GM18499 (cell line): Measurements from ENCODE around the gene LAMA1.
"Not testable (repeated sequence)": the region's sequence is repeated elsewhere in the genome, so short reads cannot be mapped to it uniquely, and the experiment has no call there.

Experiments used
- ATAC-seq: cut with Tn5 transposase; IDR thresholded peaks from one replicate; pipeline ENCODE4 v1.9.1; 2021; ENCODE audit warnings: moderate number of reproducible peaks; ENCODE audit not compliant: insufficient read depth, unreplicated experiment

Gene LAMA1

DNA sequence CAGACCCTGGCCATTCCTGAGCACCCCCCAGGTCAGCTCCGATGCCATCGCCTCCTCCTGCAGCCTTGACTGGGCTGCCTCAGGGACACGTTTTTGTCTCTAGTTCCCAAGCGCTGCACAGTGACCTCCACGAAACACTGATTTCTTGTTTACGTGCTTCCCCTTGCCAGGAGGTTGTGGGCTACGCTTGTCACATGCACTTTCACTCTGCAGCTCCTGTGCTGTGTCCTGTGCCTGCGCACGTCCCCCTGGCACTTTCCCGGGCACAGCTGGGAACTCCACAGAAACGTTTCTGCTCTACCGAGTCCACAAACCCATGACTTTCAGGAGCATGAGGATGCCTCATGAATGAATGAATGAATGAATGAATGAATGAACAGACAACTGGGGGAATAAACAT lies 160.6 kb downstream of the LAMA1 start:
- no peak for ATAC-seq

GRCh38 chr18:6956495-6956894 lies 161.1 kb downstream of the LAMA1 start:
- ATAC-seq = no peak

DNA sequence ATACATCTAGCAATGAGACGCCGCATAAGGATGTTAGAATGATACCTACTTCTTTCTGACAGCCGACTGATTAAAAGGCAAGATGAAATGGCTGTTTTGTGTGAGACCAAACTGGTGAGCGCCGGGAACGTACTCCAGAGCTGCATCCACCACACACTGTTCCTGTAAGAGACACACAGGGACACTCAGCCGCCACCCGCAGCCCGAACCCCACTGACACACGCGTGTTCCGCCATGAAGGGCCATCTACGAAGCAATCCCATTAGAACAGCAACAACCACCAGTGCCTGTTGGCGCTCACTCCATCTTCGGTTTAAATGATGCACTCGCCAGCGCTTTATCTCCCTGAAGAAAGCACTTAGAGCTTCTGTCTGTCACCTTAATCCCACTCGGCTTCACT lies 162.3 kb downstream of the LAMA1 start:
- ATAC-seq = no peak

GRCh38 chr18:6954501-6954900 lies 163.1 kb downstream of the LAMA1 start:
- no peak for ATAC-seq

DNA sequence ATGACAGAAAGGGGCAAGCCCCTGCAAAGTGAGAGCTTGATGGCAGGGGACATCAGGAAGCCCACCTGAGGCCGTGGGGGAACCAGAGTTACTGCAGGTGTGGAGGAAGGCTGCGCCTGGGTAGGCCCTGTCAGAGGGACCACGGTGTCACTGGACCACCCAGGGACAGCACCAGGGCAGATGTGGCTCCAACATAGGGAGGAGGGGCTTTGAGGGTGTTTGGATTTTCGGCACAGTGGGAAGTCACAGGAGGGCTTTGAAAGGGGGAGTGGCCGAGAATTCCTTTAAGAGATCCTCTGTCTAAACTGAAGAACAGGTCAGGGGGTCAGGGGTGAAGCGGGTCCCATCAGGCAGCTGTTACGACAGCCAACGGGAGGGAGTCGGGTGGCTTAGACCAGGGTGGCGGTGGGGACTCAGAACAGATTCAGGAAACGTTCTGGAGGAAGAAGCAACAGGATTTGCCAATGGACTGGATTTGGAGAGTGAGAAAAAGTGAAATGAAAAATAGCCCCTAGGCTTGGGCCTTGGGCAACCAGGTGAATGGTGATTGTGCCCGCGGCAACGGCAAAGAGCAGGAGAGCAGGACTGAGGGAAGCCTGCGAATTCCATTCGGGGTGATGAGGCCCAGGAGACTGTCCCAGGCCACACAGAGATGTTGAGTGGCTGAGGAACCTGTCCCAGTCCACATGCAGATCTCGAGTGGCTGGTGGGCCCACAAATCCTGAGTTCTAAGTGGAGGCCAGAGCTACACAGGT lies 166.1 kb downstream of the LAMA1 start:
- no peak for ATAC-seq

DNA sequence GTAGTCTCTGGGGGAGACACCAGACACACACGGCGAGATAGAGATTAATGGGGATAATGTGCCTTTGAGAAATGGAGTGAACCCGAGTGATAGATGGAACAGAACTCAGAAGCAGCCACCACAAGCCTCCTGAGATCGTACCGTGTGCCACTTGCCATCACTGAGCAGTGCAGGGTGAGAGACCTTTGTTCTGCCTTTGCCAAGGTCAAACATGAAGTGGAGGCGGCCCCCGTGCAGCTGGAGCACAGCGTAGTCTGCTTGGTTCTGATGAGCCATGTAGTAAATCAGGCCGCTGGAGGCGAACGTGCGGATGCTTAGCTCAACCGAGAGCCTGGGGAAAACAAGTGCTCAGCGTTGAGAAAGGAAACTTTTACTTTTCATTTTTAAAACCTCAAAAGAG lies 167.0 kb downstream of the LAMA1 start:
- no peak for ATAC-seq

DNA sequence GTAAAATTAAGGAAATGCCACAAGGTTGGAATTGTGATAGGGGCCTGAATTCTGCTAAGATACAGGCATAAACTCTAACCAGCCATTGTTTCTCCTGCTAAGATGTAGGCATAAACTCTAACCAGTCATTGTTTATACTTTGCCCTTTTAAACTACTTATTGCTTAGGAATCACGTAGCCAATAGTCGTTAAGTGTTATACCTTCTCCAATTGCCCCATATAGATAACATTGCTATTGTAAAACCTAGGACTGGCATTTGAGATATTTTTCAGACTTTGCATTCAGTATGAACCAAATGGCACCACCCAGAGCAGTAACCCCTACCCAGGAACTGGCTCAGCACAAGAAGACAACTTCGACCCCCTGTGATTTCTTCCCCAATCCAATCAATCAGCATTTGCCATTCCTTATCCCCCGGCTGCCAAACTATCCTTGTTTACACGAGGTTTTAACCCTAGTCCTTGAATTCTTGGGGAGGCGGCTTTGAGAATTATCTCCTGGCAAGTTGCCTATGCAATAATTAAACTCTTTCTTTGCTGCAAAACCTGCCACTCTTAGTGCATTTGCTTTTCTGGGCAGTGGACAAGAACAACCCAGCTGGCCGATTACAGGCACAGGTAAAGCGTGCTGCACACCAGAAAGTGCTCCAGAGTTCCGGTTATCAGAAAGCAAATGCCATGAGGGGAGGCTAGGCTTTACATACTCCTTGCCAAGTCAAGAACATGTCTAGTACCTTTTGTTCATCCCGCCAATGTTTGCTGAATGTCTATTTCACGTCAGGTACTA lies 167.6 kb downstream of the LAMA1 start:
- ATAC-seq = no peak

DNA sequence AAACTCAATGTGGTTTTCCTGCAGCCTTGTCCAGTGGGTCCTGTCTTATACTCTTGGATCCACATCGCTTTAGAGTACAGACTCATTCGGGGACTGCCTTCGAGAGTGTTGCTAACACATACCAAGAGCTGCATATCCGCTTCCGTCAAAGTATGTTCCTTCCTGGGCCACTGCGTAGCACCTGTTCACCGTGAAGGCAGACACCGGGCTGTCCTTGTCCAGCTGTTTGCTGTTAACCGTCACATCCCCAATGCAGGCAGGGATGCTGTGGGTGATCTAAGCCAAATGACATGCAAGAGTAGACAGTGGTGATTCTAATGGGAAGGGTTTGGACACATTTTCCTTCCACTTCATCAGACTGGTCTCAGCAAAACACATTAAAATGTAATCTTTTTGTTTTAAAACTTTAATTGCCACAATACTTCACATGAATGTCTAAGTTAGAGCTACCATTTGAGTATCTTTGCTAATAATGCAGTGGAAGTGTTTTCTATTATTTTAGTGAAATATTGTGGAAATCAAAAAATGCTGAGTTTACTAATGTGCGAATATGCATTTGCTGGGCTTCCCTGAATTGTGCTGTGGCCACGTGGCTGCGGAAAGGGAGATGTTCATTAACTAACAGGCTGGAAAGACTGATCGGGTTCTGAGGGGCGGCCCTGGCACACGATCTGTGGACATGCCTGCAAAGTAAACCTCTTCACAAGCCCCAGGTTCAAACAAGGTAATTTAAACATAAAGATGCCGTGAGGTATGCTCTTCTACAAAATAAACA lies 169.1 kb downstream of the LAMA1 start:
- no peak for ATAC-seq

DNA sequence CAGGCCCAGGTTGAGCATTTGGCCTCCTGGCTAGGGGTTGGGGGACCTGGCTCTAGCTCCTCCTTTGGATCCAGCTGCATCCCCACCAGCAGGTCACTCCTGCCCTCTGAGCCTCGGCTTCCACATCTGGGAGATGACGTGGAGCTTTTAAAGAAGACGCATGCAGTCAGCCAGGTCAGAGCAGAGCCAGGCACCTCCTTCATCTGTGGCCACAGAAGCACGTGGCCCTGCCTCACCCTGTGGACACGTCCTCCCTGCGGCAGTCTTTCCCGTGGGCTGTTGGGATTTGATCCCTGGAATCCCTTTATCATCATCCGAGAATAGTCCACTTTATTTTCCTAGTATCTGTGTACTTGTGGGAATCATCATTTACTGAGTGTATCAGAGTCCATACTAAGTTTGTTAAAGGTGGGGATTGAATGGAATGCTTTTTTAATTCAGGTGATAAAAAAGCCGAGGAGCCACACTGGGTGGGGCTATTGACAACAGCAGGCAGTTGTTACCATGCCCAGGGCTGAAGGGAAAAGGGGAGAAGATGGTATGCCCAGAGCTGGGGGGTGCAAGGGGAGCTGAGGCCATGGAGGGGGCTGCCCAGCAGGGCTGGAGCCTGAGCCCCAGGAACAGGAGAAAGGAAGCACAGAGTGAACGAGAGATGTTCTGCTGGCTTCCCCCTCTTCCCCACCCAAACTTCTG lies 170.1 kb downstream of the LAMA1 start:
- no peak for ATAC-seq

DNA sequence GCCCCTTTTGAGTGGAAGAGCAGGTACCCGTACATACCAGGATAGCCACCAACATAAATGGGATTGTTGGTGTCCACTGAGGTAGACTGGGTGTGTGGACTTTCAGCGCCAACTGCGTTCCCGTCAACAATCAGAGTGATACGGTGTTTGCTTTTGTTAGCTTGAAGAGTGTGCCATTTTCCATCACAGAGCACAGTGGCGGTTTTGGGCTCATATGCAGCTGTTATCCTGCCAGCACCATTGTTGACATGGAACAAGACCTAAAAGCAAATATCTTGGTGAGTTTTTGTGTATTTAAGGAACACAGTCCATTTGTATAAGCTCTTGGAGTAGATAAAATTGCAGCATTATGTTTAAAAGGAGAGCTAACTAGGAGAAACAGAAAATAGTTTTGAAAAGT lies 174.5 kb downstream of the LAMA1 start:
- ATAC-seq = no peak

DNA sequence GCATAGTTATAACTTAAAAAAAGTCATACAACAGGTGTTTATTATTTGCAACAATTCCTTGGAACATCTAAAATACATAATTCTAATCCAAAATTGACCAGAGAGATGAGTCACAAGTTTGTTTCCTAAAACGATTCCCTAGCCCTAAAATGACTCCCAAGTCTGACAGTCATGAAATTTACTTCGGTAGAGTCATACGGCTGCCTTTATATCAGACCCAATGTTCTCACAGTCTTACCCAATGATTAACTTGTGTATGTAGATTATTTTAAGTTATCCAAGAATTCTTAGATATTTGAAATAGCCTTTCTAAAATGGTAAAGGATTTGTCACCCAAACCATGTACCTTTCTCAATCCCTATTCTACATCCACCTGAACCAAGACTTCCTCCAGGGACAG lies 174.9 kb downstream of the LAMA1 start:
- ATAC-seq = no peak

- no peak for ATAC-seq
These were observed 175.6 kb downstream of the LAMA1 start for GRCh38 chr18:6941996-6942395.

DNA sequence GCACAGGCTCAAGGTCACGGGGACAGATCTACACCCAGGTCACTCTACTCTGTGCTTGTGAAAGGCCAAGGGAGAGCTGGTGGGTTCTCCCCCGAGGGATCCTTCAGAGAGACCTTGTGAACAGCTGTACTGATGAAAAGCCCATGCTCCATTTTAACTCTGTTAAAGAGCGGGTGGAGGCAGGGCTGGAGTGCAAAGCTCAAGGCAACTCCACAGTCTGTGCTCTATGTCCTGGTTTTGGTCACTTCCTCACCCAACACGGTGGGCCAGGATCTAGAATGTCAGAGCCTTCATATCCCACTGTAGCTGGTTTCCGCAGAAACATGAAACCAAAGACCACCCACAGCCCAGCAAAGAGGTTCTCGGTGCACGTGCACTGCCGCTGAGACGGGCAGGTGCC lies 177.1 kb downstream of the LAMA1 start:
- ATAC-seq = no peak

DNA sequence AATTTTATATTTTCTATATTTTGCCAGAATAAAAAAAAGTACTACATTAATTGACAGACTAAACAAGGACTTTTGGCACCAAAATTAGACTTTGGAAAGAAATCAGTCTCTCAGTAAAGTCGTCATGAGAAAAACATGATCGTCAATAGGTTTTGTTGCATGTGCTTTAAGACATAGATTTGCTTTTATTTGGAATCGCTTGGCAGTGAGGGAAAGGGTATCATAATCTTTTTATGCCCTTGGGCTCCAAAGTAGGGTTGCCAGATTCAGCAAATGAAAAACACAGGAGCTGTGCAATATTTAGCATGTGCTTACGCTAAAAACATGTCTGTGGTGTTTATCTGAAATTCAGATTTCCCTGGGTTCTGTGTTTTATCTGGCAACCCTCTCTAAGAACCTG lies 177.6 kb downstream of the LAMA1 start:
- no peak for ATAC-seq

DNA sequence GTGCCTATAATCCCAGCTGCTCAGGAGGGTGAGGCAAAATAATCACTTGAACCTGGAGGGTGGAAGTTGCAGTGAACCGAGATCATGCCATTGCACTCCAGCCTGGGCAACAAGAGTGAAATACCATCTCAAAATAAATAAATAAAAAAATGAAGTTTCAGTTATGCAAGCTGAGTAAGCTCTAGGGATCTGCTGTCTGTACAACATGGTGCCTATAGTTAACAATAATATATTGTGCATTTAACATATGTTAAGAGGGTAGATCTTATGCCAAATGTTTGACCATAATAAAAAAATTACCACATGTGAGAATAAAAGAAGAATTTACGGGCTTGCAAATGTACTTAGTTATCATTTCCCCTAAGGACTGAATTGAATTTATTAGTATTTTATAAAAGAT lies 179.2 kb downstream of the LAMA1 start:
- not testable (repeated sequence) for ATAC-seq

- ATAC-seq = no peak
These were observed 179.6 kb downstream of the LAMA1 start for GRCh38 chr18:6938003-6938402.

- ATAC-seq = no peak
These were observed 182.7 kb downstream of the LAMA1 start for GRCh38 chr18:6934859-6935258.

GRCh38 chr18:6929370-6930102 lies 188.1 kb downstream of the LAMA1 start:
- ATAC-seq = no peak

- ATAC-seq = no peak
These were observed 189.2 kb downstream of the LAMA1 start for GRCh38 chr18:6928359-6928758.

- ATAC-seq = no peak
These were observed 190.4 kb downstream of the LAMA1 start for GRCh38 chr18:6927153-6927552.
